Lower lobe of right lung (tissue), 2 donors: ENCODE data around the gene LRRC57. TPM values are rescaled to one million over a fixed set of nuclear protein-coding genes. Genes with fewer than 3 reads are reported as not detected.
"Not testable (repeated sequence)": the region's sequence is repeated elsewhere in the genome, so short reads cannot be mapped to it uniquely, and the experiment has no call there.

ENCODE experiments used
- ATAC-seq, 2 donors: fragments of 200-7000 bp; cut with Tn5 transposase; one replicate each; pipeline ENCODE4 v1.9.1; 2020 to 2022; ENCODE audit warnings: mild to moderate bottlenecking in 2 of 2, moderate library complexity in 2 of 2
- DNase-seq: peaks from one replicate; pipeline ENCODE4 v3.0.0-alpha.2; 2020
- H3K27ac ChIP-seq: fragments of 200-600 bp; one replicate; pipeline ENCODE4 v1.8.0; 2022
- H3K27me3 ChIP-seq: fragments of 200-600 bp; one replicate; pipeline ENCODE4 v1.8.0; 2022; ENCODE audit warnings: low read depth
- H3K36me3 ChIP-seq: fragments of 200-600 bp; one replicate; pipeline ENCODE4 v1.8.0; 2022; ENCODE audit warnings: mild to moderate bottlenecking
- H3K4me1 ChIP-seq: fragments of 200-600 bp; one replicate; pipeline ENCODE4 v1.8.0; 2022
- H3K4me3 ChIP-seq: fragments of 200-600 bp; one replicate; pipeline ENCODE4 v1.8.0; 2022; ENCODE audit warnings: mild to moderate bottlenecking
- H3K9me3 ChIP-seq: fragments of 200-600 bp; one replicate; pipeline ENCODE4 v1.8.0; 2022
- intact Hi-C: fragments of 100-400 bp; cut with DNase I; formaldehyde crosslinking; loops from one replicate; pipeline ENCODE4 v1.11.0; 2022
- total RNA-seq: library from RNA; stranded (reverse); fragmentation: NEBNext Ultra II Directional; extraction: Animal tissue kit (Norgen Biotek cat#: 25700); gene quantifications from one replicate; pipeline ENCODE4 v1.2.1, GENCODE V29; 2021
- TF ChIP-seq, protein P1 (sequence below): fragments of 200-600 bp; IDR thresholded peaks from one replicate; pipeline ENCODE4 v1.8.0; 2022; ENCODE audit warnings: antibody characterized with exemption, mild to moderate bottlenecking
- donor health status: DM: no; HTN: yes; CAD: no; lungs with severe emphysema.

The LRRC57 gene
- total RNA-seq, 1 donor from 2014 or later = 23.7 TPM

DNA sequence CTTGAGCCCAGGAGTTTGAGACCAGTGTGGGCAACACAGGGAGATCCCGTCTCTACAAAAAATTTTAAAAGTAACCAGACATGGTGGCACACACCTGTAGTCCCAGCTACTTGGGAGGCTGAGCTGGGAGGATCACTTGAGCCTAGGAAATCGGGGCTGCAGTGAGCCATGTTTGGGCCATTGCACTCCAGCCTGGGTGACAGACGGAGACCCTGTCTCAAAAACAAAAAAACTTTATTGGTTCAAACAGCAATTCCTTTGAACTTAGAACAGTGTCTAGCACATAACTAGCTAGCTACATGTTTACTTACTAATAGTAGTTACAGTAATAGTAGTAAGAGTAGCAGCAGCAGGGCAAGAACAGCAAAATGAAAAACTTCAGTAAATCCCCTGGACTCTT, 10.1 kb upstream of the LRRC57 start:
- TF ChIP-seq, protein P1, sequence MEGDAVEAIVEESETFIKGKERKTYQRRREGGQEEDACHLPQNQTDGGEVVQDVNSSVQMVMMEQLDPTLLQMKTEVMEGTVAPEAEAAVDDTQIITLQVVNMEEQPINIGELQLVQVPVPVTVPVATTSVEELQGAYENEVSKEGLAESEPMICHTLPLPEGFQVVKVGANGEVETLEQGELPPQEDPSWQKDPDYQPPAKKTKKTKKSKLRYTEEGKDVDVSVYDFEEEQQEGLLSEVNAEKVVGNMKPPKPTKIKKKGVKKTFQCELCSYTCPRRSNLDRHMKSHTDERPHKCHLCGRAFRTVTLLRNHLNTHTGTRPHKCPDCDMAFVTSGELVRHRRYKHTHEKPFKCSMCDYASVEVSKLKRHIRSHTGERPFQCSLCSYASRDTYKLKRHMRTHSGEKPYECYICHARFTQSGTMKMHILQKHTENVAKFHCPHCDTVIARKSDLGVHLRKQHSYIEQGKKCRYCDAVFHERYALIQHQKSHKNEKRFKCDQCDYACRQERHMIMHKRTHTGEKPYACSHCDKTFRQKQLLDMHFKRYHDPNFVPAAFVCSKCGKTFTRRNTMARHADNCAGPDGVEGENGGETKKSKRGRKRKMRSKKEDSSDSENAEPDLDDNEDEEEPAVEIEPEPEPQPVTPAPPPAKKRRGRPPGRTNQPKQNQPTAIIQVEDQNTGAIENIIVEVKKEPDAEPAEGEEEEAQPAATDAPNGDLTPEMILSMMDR = no peak
- Histone ChIP-seq H3K4me1 (no peaks in the 10 kb centered on the region), H3K27ac (no peak overlapping the region), H3K27me3 (no peaks in the 10 kb centered on the region), H3K4me3 (no peak overlapping the region), H3K9me3 (no peaks in the 10 kb centered on the region), H3K36me3 (peaks cover 63% of the 10 kb centered on the region)
- DNase-seq = no peak
- no peak for ATAC-seq
- intact Hi-C loops = no loop called here

DNA sequence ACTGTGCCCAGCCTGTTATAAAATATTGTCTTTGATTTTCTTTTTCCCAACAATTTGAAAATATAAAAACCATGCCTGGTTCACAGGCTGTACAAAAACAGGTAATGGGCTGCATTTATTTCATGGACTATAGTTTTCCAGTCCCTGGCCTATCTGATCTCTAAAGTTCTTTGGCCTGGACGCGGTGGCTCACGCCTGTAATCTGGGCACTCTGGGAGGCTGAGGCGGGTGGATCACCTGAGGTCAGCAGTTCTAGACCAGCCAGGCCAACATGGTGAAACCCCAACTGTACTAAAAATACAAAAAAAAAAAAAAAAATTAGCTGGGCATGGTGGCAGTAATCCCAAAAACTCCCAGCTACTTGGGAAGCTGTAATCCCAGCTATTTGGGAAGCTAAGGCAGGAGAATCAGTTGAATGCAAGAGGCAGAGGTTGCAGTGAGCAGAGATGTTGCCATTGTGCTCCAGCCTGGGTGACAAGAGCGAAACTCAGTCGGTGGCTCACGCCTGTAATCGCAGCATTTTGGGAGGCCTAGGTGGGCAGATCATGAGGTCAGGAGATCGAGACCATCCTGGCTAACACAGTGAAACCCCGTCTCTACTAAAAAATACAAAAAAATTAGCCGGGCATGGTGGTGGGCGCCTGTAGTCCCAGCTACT, 8.1 kb upstream of the LRRC57 start:
- H3K27ac ChIP-seq, intact Hi-C loops, H3K9me3 ChIP-seq, DNase-seq, H3K4me1 ChIP-seq, H3K4me3 ChIP-seq, H3K27me3 ChIP-seq: not testable (repeated sequence)
- ATAC-seq = peak; percentile 28 to 29
- H3K36me3 ChIP-seq = peaks cover 42% of the 10 kb centered on the region

DNA sequence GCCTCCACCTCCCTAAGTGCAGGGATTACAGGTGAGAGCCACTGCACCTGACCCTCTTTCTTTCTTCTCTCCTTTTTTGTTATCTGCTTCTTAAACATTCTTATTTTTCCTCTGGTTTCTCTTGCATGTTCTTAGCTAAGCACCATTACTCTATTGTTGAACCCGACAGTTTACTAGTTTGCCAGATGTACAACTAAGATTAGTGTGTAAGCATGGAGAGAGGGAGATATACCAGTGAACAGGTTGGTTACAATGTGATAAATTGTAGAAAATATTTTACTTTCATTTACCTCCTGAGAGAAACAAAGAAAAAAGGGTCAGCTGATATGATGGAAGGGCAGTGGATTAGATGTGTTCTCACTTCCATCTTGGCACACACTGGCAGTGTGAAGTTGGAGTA, 5.0 kb upstream of the LRRC57 start:
- Histone ChIP-seq H3K9me3 (no peaks in the 10 kb centered on the region), H3K27ac (no peak overlapping the region), H3K4me1 (peaks cover 11% of the 10 kb centered on the region), H3K4me3 (no peak overlapping the region), H3K27me3 (no peaks in the 10 kb centered on the region), H3K36me3 (peaks cover 11% of the 10 kb centered on the region)
- DNase-seq = no peak
- TF ChIP-seq, protein P1 = no peak
- intact Hi-C loops = no loop called here
- no peak for ATAC-seq

DNA sequence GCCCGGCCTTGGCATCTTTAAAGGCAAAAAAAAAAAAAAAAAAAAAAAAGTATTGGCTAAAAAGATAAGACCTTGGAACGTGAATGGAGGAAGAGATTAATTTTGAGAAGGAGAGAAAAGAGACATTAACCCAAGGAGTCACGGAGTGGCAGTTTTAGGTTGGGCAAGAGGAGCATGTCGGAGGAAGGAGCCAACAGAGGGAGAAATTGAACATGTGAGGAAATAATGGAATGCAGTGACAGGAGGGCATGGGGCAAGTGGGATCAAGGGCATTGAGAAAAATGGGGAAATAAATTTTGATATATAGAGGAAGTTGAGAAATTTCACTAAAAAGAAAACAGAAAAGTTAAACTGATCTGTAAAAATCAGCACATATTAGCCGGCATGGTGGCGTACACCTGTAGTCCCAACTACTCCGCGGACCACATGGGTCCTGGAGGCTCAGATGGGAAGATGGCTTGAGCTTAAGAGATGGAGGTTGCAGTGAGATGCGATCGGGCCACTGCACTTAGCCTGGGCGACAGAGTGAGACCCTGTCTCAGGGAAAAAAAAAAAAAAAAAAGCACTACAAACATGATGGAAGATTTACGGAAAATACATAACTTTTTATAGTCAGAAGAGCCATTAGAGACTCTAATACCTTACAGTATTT, 1.3 kb upstream of the LRRC57 start:
- peak overlapping the region; percentile 92 for H3K27ac ChIP-seq
- intact Hi-C loops = no loop called here
- H3K4me3 ChIP-seq = peak overlapping the region; percentile 84
- peaks cover 34% of the 10 kb centered on the region for H3K4me1 ChIP-seq
- ATAC-seq (no peak), DNase-seq (no peak)
- H3K27me3 ChIP-seq = no peaks in the 10 kb centered on the region
- H3K9me3 ChIP-seq = no peaks in the 10 kb centered on the region
- peaks cover 3% of the 10 kb centered on the region for H3K36me3 ChIP-seq
- TF ChIP-seq, protein P1 = no peak

DNA sequence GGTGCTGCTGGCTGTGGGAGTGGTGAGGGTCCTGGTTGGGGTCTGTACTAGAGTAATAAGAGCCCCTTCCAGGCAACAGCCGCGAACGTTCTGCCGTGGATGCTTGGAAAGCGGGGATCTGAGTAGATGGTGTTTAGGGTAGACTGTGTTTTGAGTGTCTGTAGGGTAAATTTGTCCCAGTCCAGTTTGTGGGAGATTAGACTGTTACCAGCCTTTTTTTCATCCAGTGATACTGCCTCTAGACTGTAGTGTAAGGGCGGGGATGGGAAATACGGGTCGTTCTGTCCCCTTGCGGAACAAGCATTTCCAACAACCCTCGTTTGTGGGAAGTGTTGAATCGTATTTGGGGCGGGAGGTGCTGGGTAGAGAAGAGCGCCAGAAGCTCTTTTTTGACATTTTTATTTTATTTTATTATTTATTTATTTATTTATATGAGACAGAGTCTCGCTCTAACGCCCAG, 469 bp upstream of the LRRC57 start:
- peak; percentile 55 to 57 for ATAC-seq
- H3K36me3 ChIP-seq = peaks cover 11% of the 10 kb centered on the region
- H3K4me3 ChIP-seq = peak overlapping the region; percentile 84
- peak overlapping the region; percentile 92 for H3K27ac ChIP-seq
- peaks cover 34% of the 10 kb centered on the region for H3K4me1 ChIP-seq
- H3K9me3 ChIP-seq = no peaks in the 10 kb centered on the region
- TF ChIP-seq, protein P1 = no peak
- no peak for DNase-seq
- no peaks in the 10 kb centered on the region for H3K27me3 ChIP-seq
- intact Hi-C loops = no loop called here

DNA sequence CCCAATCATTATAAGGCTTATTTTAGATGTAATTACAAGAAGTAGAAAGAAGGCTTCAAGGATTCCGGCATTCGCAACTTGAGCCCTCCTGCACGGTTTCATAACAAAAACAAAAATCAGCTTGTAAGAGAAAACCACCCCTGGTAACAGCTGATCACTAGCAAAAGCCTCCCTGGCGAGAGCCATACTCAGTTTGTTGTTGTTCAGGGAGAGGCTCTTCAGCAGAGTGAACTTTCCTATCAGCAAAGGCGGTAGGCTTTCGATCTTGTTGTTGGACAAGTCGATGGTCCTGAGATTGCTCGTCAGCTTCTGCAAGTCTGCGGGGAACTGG, 710 bp downstream of the LRRC57 start:
- Histone ChIP-seq H3K27me3 (no peaks in the 10 kb centered on the region), H3K4me1 (peaks cover 34% of the 10 kb centered on the region), H3K9me3 (no peaks in the 10 kb centered on the region), H3K27ac (peak overlapping the region; percentile 92), H3K36me3 (peaks cover 23% of the 10 kb centered on the region), H3K4me3 (peak overlapping the region; percentile 84)
- intact Hi-C loops = no loop called here
- TF ChIP-seq, protein P1 = no peak
- ATAC-seq (peak; percentile 24 to 39), DNase-seq (no peak)
